Measurements from ENCODE around the gene TLDC2.

DNA sequence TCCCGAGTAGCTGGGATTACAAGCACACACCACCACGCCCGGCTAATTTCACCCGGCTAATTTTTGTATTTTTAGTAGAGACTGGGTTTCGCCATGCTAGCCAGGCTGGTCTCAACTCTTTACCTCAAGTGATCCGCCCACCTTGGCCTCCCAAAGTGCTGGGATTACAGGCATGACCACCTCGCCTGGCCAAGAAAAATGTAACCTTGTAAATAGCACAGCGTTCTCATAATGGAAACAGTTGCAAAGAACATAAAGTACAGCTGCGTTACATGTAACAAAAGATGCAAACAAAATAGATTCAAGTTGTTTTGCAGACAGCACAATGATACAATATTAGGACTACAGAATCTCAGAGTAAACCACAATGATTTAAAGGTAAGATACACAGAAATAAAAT lies 14.6 kb downstream of the TLDC2 start:
- TF ChIP-seq POLR2A (IDR thresholded peaks at IDR 0.05; ENCODE audit: low read length) (no peak), GATA1 (IDR thresholded peaks at IDR 0.05; ENCODE audit: low read depth, low read length) (no peak)

Data from erythroblast (primary cell).